ENCODE data around the gene TNFSF8. TPM values are rescaled to one million over a fixed set of nuclear protein-coding genes. Genes with fewer than 3 reads are reported as not detected.

Gene TNFSF8
- total RNA-seq, 1 experiment from 2014 or later = not detected

DNA sequence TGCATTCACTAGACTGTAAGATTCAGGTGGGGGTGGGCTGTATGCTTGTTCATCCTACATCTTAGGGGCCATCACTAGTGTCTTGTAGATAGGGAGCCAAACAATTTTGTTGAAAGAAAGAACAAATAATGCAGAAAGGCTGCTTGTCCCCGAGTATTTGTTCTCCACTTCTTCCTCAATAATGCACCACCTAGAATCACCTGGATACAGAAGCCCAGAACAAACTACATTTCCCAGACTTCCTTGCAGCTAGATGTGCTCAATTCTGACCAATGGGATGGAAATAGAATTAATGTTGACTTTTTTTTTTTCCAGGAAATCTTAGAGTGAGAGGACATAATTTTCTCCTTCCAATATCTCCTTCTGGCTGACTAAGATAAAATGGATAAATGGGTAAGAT lies 38.9 kb upstream of the TNFSF8 start:
- Mint-ChIP-seq H3K27ac (ENCODE audit: low read depth, unreplicated experiment) (no peak overlapping the region), H3K27me3 (ENCODE audit: insufficient read depth, unreplicated experiment) (no peaks in the 10 kb centered on the region), H3K4me1 (ENCODE audit: insufficient read depth, unreplicated experiment) (peaks cover 4% of the 10 kb centered on the region), H3K36me3 (ENCODE audit: insufficient read depth, unreplicated experiment) (no peaks in the 10 kb centered on the region), H3K4me3 (ENCODE audit: unreplicated experiment) (no peak overlapping the region), H3K9me3 (ENCODE audit: unreplicated experiment) (no peaks in the 10 kb centered on the region)
- no TSS peak for BruUV-seq (replicated peaks)
- CTCF ChIA-PET = interaction anchor here (0.6 to 1.6 kb wide), 2 partner anchors 287 to 886 kb away, joined by 3 to 4 read pairs; partner anchors contain the start of gene TEX48
- POLR2A ChIA-PET = interaction anchor here (0.6 to 1.2 kb wide), 2 partner anchors 12 to 405 kb away, joined by 5 read pairs; no protein-coding TSS in a partner anchor
- DNase-seq (ENCODE audit: unreplicated experiment) = no peak
- TF ChIP-seq, protein P1, sequence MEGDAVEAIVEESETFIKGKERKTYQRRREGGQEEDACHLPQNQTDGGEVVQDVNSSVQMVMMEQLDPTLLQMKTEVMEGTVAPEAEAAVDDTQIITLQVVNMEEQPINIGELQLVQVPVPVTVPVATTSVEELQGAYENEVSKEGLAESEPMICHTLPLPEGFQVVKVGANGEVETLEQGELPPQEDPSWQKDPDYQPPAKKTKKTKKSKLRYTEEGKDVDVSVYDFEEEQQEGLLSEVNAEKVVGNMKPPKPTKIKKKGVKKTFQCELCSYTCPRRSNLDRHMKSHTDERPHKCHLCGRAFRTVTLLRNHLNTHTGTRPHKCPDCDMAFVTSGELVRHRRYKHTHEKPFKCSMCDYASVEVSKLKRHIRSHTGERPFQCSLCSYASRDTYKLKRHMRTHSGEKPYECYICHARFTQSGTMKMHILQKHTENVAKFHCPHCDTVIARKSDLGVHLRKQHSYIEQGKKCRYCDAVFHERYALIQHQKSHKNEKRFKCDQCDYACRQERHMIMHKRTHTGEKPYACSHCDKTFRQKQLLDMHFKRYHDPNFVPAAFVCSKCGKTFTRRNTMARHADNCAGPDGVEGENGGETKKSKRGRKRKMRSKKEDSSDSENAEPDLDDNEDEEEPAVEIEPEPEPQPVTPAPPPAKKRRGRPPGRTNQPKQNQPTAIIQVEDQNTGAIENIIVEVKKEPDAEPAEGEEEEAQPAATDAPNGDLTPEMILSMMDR (IDR thresholded peaks at IDR 0.05; ENCODE audit: unreplicated experiment) = no peak
- intact Hi-C loops (cut with micrococcal nuclease) = no loop called here

DNA sequence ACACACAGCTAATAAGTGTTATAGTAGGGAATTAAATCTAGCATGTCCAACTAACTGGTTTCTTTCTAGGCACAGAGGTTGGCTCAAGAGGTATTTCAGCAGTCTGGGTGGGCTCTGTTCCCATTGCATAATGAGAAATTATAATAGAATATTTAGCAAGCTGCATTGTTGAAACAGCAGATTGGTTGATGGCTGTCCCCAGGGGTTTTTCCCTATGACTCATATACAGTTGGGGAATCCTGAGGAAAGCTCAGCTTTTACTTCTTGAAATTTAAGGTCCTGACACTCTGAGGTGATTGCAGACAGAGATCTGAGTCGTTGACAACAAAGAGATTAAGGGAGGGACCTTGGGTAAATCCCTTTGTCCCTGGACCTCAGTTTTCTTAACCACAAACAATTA lies 38.3 kb upstream of the TNFSF8 start:
- peak; percentile 66 for DNase-seq (ENCODE audit: unreplicated experiment)
- ChIA-PET POLR2A (interaction anchor here (0.6 to 1.2 kb wide), 2 partner anchors 13 to 404 kb away, joined by 5 read pairs; no protein-coding TSS in a partner anchor), CTCF (interaction anchor here (0.6 to 1.6 kb wide), 2 partner anchors 286 to 885 kb away, joined by 3 to 4 read pairs; partner anchors contain the start of gene TEX48)
- Mint-ChIP-seq H3K9me3 (ENCODE audit: unreplicated experiment) (no peaks in the 10 kb centered on the region), H3K27ac (ENCODE audit: low read depth, unreplicated experiment) (no peak overlapping the region), H3K36me3 (ENCODE audit: insufficient read depth, unreplicated experiment) (no peaks in the 10 kb centered on the region), H3K4me3 (ENCODE audit: unreplicated experiment) (no peak overlapping the region), H3K27me3 (ENCODE audit: insufficient read depth, unreplicated experiment) (no peaks in the 10 kb centered on the region), H3K4me1 (ENCODE audit: insufficient read depth, unreplicated experiment) (peaks cover 4% of the 10 kb centered on the region)
- TF ChIP-seq, protein P1 (IDR thresholded peaks at IDR 0.05; ENCODE audit: unreplicated experiment) = no peak
- no TSS peak for BruUV-seq (replicated peaks)
- intact Hi-C loops (cut with micrococcal nuclease) = no loop called here

DNA sequence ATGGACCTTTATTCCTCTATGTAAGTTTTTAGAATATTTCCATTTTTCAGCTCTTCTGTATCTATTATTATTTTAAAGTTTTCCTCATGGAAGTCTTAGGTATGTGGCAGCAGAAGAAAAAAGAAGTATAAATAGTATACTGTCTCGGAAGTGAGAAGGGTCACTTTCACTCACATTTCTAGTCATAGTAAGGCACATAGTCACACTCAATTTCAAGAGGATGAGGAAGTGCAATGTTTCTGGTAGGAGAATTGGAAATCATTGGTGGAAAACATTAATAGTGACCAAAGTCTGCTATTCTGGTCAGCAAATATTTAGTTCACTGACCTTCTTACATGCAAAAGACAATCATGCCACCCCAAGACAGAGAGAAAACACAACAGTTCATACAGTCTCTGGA lies 35.2 kb upstream of the TNFSF8 start:
- Mint-ChIP-seq H3K27ac (ENCODE audit: low read depth, unreplicated experiment) (no peak overlapping the region), H3K27me3 (ENCODE audit: insufficient read depth, unreplicated experiment) (no peaks in the 10 kb centered on the region), H3K4me3 (ENCODE audit: unreplicated experiment) (no peak overlapping the region), H3K36me3 (ENCODE audit: insufficient read depth, unreplicated experiment) (no peaks in the 10 kb centered on the region), H3K4me1 (ENCODE audit: insufficient read depth, unreplicated experiment) (no peaks in the 10 kb centered on the region), H3K9me3 (ENCODE audit: unreplicated experiment) (peaks cover 19% of the 10 kb centered on the region)
- no peak for DNase-seq (ENCODE audit: unreplicated experiment)
- ChIA-PET POLR2A (interaction anchor here (1.4 kb wide), 1 partner anchor 12 kb away, joined by 3 read pairs; no protein-coding TSS in a partner anchor), CTCF (no interaction called here)
- intact Hi-C loops (cut with micrococcal nuclease) = no loop called here
- TF ChIP-seq, protein P1 (IDR thresholded peaks at IDR 0.05; ENCODE audit: unreplicated experiment) = no peak
- BruUV-seq (replicated peaks) = no TSS peak

DNA sequence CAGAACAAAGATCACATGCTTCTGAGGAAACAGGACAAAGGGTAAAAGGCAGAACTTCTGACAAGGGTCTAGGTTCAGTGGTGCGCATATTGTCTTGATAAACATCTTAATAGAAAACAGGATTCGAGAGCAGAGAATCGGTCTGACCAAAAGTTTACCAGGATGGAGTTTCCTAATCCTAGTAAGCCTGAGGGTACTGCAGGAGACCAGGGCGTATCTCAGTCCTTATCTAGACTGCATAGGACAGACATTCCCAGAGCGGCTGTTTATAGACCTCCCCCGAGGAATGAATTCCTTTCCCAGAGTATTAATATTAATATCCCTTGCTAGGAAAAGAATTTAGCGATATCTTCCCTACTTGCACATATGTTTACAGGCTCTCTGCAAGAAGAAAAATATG lies 32.4 kb upstream of the TNFSF8 start:
- Mint-ChIP-seq H3K9me3 (ENCODE audit: unreplicated experiment) (peaks cover 31% of the 10 kb centered on the region), H3K4me3 (ENCODE audit: unreplicated experiment) (no peak overlapping the region), H3K36me3 (ENCODE audit: insufficient read depth, unreplicated experiment) (no peaks in the 10 kb centered on the region), H3K27ac (ENCODE audit: low read depth, unreplicated experiment) (no peak overlapping the region), H3K4me1 (ENCODE audit: insufficient read depth, unreplicated experiment) (peaks cover 16% of the 10 kb centered on the region), H3K27me3 (ENCODE audit: insufficient read depth, unreplicated experiment) (no peaks in the 10 kb centered on the region)
- TF ChIP-seq, protein P1 (IDR thresholded peaks at IDR 0.05; ENCODE audit: unreplicated experiment) = no peak
- intact Hi-C loops (cut with micrococcal nuclease) = no loop called here
- ChIA-PET POLR2A (no interaction called here), CTCF (interaction anchor here (0.6 to 1.0 kb wide), 2 partner anchors 278 to 301 kb away, joined by 3 to 5 read pairs; no protein-coding TSS in a partner anchor)
- BruUV-seq (replicated peaks) = no TSS peak
- no peak for DNase-seq (ENCODE audit: unreplicated experiment)

Measured in MCF 10A (cell line).